Hindlimb muscle (tissue), 1 donor: ENCODE results near the gene MYO5B. TPM values are rescaled to one million over a fixed set of nuclear protein-coding genes. Genes with fewer than 3 reads are reported as not detected.
A peak's percentile ranks its signal among the peaks of the same experiment; 100 is the strongest.
"Not testable (repeated sequence)": the region's sequence is repeated elsewhere in the genome, so short reads cannot be mapped to it uniquely, and the experiment has no call there.

Experiments
- DNase-seq: peaks from one replicate; pipeline ENCODE4 v3.0.0-alpha.2; 2013
- polyA plus RNA-seq: library from polyadenylated mRNA; unstranded; fragments of 120-200 nt; gene quantifications from one replicate; pipeline ENCODE4 v1.2.1, GENCODE V29; 2013; ENCODE audit not compliant: insufficient read length

MYO5B gene
- polyA plus RNA-seq, 1 donor, result 1.7 TPM

DNA sequence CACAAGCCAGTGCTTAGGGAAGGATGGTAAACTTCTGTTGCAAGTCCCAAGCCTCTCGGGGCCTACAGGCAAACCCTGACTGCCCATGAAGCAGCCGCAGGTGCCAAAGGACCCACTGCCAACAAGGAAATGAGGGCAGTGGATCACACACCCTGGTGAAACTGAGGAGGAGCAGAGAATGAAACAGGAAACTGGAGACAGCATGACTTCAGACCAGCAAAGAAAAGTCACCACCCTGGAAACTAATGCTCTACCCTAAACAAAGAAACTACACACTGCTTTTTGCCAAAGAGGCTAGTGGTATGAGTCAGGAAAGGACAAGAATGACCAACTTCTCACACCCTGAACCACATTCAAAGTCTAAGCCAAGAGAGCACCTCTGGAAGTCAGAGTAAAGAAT lies 97.2 kb downstream of the MYO5B start:
- no peak for DNase-seq

DNA sequence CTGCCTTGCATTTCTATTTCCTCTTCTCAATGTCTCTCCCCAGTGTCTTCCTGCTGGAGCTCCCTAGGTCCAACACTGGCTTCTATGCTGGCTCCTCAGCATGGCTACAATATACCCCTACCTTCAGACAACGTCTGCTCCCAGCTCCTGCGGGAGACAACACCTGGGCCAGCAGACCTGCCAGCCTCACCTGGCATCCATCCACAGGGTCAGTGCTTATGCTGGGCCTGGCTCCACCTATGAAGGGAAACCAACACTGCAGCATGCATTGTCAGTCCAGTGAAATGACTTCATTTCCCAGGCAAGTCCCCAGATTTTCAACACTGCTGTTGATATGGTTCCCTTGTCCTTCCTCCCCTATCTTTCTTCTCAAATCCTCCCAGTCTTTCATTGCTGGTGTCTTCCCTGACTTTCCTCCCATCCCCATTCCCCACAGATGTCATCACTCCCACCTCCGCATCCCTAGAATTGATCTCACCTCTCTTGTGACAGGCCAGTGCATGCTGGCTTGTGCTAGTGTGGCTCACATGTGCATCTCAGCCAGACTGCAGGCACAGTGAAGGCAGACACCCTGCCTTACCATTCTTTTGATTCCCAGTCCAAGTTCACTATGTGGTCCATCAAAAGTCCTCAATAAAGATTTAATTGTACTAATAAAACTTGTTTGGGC lies 98.0 kb downstream of the MYO5B start:
- no peak for DNase-seq

DNA sequence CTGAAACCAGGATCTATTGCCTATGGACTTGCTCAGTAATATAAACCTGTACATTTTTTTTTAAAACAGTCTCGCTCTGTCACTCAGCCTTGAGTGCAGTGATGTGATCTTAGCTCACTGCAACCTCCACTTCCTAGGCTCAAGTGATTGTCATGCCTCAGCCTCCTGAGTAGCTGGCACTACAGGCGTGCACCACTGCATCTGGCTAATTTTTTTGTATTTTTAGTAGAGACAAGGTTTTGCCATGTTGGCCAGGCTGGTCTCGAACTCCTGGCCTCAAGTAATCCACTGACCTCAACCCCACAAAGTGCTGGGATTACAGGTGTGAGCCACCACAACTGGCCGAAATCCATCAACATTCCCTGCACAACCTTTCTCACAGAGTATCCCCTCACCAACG lies 100.2 kb downstream of the MYO5B start:
- not testable (repeated sequence) for DNase-seq

DNA sequence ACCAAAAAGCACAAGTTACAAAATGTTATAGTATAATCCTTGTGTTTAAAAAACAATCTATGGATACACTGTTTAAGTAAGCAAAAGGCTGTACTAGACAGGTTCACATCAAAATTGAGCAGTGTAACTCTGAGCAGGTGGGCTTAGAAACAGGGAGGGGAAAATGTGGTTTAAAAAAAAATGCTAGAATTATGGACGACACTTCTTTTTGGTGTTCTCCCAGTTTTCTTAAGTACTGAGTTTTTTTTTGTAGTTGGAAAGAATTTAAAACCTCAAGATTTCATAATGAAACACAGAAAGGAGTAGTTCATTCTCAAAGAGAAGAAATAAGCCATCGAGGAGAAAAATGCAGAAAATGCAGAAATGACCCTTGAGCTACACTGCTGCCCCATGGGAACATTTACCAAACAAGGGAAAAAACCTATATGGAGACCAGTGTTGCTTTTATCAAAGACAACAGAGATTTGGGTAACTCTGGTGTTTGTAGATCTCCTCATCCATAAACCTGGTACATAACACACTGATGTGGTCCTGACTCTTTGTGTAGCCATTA lies 100.7 kb downstream of the MYO5B start:
- no peak for DNase-seq

DNA sequence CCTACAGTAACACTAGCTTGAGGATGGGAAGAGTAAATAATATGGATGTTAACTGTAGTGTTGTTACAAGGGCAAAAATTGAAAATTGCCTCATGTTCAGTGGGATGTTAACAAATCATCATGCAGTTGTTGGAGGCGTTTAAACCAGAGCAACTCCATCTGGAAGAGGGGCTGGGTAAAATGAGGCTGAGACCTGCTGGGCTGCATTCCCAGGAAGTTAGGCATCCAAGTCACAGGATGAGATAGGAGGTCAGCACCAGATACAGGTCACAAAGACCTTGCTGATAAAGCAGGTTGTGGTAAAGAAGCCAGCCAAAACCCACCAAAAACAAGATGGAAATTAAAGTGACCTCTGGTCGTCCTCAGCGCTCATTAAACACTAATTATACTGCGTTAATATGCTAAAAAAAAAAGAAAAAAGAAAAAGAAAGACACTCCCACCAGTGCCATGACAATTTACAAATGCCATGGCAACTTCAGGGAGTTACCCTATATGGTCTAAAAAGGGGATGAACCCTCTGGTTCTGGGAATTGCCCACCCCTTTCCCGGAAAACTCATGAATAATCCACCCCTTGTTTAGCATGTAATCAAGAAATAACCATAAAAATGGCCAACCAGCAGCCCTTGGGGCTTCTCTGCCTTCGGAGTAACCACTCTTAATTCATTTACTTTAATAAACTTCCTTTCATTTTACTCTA lies 101.4 kb downstream of the MYO5B start:
- DNase-seq, result no peak

DNA sequence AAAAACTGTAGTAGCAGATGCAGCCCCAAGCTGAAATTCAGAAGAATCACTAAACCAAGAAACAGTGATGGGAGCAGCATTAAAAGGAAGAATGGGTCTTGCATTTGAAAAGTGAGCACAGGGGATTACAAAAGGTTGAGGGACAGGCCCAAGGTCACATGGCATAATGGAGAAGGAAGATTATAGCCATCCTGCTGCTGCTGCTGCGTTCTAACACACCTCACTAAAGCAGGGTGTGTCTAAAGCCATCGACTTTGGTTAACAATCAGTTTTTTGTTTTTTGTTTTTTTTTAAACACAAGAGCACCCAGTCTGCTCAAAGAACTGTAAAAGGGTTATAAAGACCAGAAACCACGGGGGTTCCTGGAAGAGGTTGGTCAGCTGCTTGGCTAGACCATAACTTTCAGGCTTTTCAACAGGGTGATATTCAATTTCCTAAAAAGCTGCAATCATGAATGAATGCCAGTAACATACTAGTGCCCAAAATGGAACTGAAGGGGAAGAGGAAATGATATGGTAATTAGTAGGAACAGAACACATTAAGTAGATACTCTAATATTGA lies 102.6 kb downstream of the MYO5B start:
- DNase-seq, result no peak

DNA sequence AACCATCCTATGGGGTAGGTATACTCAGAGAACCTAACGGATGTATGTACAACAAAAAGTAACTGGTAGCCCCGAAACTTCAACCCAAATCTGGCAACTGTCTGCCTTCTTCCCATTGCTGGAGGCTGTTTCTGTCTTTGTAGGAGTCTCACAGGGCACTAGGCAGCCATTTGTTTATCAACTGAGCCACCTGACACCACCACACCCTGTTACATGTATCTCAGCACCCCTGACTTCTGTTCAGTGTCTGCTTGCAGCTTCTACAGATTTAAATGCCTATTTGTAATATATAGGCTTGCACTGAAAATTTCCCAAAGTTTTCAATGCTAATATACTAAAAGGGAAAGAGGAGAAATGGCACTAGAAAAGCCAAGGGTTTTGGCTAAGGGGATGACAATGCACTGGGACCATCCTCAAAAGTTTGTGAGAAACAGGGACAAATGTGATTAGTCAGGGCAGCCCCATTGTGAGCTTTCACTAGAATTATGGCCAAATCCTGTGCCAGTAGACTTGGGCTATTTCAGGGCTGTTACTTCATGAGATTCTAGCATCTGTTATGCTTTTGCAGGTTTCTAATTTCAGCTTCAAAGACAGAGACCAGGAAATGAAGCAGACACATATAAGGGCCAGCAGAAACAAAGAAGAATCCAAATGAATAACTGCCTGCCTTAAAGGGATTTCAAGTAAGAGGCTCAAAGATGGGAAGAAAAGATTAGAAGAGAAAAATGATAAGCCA lies 103.3 kb downstream of the MYO5B start:
- no peak for DNase-seq

DNA sequence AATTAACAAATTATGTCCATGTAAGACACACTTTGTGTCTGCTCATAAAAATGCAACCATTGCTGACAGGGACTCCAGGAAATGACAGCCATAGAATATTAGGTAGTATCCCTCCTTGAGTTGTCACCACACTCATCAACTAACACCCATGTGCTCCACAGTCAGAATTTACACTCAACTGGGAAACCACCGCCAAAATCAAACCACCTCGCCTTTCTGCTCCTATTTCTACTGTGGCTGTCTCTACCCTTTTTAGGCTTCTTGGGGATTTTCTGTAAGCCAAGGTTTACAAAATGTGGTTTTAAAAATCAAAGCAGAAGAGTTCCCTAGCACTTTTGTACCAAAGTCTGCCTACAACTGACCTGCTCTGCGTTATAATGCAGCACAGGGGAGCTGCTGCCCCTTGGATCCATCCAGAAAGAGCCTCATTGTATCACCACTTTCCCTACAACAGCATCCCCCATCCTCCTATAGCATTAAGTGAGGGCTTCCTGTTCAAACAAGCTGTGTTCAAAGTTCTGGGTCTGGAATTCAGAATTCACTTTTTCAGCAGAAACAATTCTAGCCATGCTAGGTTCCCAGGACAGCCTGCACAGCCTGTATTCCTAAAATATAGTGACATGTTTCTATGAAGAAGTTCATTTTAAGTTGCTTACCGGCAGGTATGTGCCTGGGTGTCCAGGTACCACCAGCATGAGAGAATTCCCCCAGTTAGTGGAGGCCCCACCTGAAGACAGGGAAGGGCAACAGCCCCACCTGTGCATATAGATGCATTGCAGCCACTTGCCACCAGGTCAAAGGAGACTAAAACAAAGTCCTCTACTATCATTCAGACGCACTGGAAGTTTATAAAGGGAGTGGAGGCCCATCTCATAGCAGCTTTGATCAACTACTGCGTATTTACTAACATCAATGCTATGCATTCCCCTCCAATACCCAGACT lies 104.3 kb downstream of the MYO5B start:
- no peak for DNase-seq

DNA sequence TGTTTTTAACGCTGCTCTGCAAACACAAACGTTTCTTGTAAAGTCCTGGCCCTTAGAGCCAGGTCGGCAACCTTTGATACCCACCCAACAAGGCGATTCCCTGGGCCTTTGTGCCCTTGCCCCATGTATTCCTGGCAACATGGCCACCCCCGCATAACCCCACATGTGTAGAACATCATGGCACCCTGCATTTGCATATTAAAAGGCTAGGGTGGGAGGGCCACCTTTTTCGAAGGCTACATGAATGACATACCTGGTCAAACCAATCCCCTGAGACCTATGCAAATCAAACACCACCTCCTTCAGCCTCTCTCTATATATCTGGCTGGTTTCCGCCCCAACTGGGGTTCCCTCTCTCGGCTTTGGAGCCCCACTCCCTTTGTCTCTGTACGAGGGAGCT lies 105.2 kb downstream of the MYO5B start:
- DNase-seq, result no peak

DNA sequence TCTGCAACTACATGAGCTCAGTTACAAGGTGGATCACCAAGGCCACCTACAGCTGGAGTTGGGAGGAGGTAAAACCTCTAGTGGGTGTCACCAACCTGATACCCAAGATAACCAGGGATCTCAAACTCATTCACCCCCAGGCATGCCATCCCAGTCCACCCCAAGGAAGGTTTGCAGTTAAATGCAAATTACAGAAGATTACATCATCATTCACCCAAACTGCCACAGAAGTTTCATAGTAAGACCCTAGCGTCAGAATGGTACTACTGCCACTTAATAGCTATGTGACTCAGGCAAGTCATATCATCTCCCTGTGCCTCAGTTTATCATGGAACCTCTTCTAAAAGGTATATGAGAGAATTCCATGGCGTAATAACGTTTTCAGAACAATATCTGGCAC lies 111.2 kb downstream of the MYO5B start:
- DNase-seq, result no peak

DNA sequence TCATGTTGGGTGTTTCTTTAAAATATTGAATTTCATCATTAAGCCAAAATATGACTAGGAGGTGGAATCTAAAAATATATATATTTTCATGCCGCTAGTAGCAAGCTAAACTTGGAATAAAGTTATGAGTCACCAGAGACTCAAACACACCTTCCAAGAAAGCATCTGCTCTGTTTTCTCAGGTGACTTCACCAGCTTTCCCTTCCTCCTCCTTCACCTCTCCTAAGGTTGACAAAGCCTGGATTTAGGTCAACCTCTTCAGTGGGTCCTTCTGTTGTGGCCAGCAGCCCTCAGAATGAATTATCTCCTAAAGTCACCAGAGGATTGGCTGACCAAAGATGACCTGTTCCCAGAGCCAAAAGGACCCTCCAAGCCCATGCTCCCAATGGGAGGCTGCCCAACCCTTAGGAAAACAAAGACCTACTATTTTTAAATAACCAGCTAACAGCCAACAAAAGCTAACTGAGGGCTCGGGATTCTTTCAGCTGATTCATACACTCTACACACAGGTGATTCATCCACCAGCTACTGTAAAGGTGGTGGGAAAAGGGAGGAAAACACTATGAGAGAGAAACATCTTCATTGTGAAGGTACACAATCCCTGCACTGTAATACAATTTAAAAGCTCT lies 113.9 kb downstream of the MYO5B start:
- no peak for DNase-seq

DNA sequence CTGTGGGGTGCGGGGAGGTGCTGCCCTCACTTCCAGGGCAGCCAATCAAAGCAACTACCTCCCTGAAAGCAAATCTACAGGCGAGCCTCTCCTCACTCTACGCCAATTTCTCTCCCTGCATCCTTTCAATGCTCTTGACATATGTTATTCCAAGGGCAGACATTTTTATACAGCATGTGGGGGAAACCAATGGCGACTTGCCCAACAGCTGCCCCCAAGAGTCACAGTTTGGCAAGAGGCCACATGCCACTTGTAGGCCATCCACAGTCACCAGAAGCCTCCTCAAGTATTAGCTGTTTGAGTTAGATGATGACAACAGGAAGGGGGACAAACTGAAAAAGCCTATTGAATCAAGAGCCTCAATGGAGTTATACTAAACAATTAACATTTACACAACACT lies 114.6 kb downstream of the MYO5B start:
- no peak for DNase-seq

DNA sequence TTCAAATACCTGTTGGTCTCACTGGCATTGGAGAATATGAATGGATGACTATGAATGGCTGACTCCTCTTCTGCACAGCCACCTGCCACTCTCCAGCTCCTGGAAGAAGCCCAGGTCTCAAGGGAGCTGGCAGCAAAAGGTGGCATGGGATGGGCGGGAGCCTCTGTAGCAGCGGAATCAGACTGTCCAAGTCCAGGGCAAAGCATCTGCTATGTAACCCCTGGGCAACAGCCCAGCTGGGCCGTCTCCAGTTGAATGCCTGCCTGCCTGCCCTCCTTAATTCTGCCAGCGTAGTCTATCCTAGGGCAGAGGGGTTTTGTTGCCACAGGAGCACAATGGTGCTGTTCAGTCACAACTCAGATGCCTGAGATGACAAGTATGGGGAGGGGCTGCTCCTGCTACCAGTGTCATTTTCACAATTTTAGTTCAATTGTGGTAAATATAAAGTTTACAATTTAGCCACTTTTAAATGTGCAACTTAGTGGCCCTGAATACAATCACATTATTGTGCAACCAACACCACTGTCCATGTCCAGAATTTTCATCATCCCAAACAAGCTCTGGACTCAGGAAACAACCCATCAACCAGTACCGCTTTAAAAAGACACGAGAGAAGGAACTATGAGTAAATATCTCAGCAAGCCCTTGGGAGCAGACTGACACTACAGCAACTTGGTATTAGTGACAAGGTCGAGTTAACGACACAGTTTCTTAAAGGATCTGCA lies 115.2 kb downstream of the MYO5B start:
- DNase-seq, result peak; percentile 50

DNA sequence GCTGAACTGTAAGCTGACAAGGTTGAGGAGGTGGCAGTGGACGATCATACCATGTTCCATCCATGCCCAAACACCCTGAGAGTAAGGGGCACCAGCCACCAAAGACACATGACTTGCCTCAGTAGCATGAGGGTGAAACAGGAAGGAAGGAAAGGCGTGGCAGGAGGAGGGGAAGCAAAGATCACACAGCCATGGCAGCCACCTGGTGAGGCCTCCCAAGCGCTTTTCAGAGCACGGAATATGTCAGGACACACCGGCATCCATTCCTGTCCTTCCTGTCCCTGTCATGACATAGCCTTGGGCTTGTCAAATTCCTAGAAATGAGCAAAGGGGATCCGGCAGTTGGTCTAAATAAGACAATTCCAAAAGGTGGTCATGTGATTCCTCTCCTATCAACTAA lies 118.7 kb downstream of the MYO5B start:
- no peak for DNase-seq

DNA sequence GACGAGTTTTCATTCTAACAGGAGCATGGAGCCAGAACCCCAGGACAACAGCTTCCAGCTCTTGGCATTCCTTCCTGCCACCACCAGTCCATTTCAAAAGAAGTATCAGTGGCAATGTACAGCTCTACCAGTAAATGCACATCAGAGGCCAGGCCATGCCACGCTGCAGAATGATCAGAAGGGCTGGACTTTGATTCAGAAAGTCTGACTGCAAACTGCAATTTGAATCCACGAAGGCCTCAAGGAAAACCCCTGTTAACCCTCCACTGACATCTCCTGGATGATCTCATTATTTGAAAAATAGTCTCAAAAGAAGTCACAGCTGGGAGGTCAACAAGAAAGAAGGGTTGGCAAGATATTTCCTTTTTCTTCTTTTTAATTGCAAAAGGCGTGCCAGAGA lies 119.2 kb downstream of the MYO5B start:
- no peak for DNase-seq

DNA sequence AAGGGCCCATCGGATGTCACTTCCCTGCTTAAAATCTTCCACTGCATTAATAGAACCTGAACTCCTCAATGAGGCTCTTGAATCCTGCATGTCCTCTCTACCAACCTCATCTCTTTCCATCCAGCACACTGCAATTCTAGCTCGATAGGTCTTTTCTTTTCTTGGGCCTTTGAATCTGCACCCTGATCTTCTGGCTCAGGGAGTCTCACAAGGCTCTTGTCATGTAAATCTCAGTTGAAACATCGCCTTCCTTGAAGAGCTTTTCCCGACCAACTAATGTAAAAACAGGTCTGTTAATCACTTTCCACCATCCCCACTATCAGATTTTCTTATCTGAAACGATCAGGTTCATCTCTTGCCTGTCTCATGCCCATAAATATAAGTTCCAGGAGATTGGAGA lies 120.5 kb downstream of the MYO5B start:
- DNase-seq, result no peak

DNA sequence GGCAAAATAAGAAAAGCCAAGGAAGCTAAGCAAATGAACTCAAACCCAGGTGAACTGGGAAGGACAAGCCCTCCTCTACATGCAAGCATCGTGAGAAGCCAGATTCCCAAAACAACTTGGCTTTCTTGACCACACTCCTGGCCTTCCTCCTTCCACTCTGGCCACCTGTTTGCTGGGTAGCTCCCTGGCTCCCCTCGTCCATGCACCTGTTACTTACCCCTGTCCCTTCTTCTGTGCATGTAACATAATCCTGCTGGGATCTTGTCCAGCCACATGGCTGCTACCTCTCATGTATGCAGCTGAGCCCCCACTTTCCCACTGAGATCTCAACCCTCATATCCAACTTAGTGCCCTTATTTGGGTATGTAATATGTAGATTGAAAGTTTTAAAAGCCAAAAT lies 121.6 kb downstream of the MYO5B start:
- no peak for DNase-seq

DNA sequence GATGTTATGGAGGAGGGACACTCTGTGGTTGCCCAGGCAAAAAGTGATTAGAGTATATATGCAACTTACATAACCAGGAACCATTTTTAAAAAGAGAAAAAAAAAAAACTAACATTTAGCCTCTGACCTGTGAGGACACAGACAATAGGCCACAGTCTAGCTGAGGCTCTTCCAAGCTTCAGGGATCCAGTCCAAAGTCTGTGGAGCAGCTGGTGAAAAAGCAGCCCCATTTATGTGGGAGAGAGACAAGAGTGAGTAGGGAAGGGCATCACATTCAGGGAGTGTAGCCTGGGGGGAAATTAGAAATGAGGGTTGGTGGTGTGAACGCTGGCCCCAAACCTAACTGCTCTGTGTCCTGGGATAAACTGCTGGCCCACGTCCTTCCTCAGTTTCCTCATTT lies 122.8 kb downstream of the MYO5B start:
- DNase-seq, result no peak

DNA sequence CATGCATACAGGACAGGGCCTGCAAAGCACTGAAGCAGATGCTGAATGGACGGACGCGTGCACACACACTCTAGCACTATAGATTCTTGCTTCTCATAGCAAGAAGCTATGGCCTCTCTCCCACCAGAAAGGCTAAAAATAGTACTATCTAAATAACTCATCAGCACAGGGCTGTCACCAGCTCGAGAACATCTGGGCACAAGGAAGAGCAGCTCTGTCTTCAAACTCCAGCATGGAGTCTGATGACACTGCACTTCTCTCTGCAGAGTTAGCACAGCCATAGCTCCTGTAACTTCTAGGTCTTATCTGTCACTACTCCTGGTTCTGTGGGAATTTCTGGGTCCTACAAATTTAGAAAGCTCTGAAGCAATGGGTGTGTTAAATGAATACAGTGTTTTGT lies 123.5 kb downstream of the MYO5B start:
- DNase-seq, result no peak

DNA sequence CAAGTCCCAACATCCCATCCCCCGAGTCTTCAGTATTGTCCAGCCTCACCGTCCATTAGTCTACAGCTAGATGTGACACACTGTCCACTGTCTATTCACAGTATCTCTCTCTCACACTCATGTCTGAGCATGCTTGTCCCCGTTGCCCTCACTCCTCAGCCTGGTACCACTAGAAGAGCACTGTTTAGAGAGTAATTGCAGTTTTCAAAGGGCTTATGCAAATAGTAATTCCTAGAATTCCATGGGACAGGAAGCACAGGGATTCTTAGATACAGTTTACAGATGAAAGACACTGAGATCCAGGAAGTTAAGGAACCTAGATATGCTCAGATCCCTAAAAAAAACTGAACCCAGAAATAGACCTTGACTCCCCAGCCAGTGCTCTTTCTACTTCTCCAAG lies 125.5 kb downstream of the MYO5B start:
- no peak for DNase-seq

DNA sequence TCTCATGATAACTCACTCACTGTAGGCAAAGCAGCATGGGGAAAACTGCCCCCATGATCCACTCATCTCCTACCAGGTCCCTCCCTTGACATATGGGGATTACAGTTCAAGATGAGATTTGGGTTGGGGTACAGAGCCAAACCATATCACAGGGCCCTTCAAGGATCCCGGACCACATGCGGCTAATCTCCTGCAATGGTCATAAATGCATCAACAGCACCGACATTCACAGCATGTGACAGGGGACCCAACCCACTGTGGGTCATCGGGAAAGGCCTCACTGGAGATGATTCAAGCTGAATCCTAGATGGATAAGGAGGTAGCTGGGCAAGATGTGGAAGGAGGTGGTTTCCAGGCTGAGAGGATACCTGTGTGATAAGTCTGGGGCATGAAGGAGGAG lies 129.4 kb downstream of the MYO5B start:
- no peak for DNase-seq
